SKM-1 (cell line): ENCODE data around the gene NCBP2.
A peak's percentile ranks its signal among the peaks of the same experiment; 100 is the strongest.

Source experiments
- DNase-seq: peaks from one replicate; lab custom pipeline; 2025; ENCODE audit not compliant: unreplicated experiment; lab: John Stamatoyannopoulos, UW

The NCBP2 gene

DNA sequence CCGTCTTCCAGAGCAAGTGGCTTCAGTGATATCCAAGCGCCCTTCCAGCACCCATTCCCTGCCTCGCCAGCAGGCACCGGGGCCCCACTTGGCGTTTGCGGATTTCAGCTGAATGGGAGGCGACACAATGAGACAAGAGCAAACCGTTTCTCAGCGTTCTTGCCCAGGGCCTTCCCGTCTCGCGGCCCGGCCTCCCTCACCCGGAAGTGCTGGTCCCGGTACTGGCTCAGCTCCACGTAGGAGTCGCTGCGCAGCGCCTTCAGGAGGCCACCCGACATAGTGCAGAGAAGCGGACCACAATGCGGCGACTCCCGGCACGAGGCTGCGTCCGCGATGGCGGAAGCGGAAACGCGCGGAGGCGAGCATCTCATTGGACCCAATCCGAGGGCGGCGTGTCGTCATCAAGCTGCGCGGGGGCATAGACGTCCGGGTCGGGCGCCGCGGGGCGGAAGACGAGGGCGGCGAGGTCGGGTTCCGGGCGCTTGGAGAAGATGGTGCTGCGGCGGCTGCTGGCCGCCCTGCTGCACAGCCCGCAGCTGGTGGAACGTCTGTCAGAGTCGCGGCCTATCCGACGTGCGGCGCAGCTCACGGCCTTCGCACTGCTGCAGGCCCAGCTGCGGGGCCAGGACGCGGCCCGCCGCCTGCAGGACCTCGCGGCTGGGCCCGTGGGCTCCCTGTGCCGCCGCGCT, at the start of gene NCBP2:
TSS of gene NCBP2 (minus strand) at position 303 of the 689 bp plus-strand sequence. CDS start at position 278, 25 bp downstream.
- peak; percentile 93 for DNase-seq

DNA sequence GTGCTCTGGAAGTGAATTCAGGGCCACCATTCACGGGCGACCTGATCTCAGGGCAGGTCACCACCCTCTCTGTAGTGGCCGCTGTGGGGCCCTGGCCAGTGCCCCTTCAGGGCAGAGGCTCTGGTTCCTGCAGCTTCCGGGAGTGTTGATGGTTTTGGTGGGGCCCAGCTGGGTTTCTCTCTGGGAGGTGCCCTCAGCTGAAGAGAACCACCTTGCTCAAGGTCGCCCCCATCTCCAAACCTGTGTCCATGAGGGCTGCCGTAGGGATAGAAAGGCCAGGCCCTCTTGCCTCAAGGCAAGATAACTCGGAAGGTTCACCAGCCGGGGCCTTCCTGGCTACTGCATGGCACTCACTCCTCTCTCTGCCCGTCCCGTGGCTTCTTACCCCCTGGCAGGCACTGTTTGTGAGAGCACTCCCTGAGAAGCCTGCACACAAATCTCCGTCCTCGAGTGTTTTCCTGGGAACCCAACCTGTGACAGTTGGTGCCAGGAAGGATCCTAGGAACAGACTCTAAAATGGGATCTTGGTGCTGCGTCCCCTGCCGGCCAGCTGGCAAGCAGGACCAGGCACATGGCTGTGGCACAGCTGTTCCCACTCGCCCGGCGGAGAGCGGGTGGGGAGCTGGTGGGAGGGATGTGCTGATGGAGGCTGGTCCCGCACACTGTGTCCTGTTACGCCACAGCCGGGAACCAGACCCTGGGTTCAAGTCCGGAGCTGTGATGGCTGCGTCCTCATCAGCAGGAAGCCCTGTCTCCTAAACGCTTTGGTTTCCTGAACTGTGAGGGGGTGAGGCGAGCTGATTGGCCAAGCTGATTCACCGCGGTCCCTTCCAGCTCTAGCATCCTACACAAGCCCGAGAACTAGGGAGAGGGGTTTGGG, 49.5 kb upstream of the NCBP2 start:
- DNase-seq: no peak

DNA sequence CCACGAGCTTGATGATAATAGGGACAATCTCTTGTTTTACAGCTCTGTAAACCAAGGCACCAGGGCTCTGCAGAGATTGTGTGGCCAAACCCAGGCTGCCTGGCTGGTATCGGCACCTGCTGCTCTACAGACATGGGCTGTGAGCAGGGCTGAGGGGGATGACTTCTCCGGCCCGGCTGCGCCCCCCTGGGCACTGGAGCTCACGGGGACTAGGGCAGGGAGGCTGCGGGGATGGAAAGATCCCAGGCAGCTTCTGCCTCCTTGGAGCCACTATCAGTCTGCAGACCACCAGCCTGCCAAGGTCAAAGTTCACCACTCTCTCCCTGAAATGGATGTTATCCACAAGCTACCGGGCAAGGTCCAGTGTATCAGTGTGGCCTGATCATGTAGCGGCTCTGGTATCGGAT, 48.3 kb upstream of the NCBP2 start:
- DNase-seq: no peak

DNA sequence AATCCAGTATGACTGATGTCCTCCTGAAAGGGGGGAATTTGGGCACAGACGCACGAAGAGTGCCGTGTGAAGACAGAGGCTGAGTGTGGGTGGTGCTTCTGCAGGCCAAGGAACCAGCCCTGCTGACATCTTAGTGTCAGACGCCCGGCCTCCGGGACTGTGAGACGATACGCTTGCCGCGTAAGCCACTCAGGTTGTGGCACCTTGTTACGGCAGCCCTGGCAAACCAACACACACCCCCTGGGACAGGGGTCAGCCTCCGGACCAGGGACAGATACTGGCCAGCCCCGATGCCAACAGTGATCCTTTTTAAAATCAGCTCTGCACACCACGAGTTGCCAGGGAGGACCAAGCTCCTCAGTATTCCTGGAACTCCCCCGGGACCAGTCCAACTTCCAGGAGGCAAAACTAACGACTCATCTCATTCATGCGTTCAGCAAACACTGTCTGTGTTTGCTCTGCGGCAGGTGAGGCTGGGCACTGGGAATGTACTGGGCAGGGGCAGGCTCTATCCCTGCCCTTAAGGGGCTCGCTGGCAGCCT, 47.5 kb upstream of the NCBP2 start:
- no peak for DNase-seq

DNA sequence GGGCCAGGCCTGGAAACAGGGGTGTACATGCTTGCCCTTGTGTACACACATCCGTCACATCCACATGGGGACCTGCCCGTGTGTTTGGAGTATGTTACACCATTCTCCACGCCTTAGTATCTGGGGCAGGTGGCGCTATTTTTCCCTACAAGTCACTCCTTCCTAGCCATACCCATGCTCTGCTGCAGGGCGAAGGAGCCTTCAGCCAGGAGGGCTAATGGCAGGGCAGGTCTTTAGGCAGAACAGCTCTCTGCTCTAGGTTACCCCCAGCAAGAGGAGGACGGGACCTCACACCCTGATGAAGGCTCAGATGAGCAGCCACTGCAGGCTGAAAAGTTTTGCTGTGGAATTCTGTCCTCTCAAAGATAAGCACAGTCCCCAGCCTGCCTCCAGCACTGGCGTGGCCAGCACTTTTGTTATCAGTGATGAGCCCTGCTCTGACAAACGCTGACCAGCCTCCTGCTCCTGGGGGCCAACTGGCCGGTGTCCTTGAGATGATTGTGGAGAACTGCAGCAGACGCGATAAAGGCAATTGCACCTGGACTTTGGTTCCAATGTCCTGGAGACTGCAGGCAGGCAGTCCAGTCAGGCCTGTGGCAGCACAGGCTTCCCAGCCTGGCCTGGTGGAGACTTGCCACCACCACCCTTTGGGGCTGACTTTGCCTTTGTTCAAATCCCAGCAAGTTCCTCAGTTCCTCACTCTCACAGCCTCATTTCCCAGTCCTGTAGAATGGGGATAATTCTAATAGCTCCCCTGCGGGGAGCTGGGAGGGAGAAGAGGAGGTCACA, 46.1 kb upstream of the NCBP2 start:
- DNase-seq: no peak

DNA sequence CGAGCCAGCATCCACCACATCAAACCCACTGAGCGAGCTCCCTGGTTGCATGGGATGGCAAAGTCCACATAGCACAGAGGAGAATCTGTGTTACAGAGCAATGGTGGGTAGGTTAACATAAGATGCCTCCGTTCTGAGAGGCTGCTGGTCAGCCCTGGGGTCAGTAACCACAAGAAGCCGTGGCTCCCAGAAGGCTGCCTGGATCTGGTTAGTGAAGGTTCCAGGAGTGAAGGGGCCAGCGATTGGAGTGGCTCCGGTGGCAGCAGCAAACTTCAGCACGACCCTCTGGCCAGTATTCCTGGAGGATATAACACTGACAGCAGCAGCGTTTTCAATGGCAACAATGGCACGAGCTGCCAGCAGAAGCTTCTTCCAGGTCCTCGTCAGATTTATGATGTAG, 44.7 kb upstream of the NCBP2 start:
- DNase-seq: no peak

DNA sequence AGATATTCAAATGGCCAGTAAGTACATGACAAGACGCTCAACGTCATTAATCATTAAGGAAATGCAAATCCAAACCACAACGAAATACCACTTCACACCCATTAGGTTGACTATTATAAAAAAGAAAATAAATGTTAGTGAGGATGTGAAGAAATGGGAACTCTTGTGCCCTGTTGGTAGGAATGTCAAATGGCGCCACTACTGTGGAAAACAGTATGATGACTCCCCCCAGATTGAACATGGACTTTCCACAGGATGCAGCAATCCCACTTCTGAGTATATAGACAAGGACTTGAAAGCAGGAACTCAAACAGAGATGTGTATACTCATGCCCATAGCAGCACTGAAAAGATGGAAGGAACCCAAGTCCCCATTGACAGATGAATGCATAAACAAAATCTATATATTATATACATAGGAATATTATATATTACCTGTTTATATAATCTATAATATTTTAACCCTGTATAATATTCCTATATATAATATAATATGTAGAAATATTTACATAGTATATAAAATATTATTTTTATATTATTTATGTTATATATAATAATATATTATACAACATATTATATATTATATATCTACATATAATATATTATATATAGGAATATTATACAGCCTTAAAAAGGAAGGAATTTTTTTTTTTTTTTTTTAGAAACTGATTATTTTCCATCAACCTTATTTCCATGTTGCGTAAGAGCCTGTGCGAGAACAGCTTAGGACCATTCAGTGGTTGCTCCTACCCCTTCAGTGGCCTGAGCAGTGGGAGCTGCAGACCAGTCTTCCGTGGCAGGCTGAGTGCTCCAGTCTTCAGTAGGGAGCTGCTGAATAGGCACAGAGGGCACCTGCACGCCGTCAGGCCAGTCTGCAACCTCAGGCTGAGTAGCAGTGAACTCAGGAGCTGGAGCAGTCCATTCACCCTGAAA, 43.9 kb upstream of the NCBP2 start:
- no peak for DNase-seq

DNA sequence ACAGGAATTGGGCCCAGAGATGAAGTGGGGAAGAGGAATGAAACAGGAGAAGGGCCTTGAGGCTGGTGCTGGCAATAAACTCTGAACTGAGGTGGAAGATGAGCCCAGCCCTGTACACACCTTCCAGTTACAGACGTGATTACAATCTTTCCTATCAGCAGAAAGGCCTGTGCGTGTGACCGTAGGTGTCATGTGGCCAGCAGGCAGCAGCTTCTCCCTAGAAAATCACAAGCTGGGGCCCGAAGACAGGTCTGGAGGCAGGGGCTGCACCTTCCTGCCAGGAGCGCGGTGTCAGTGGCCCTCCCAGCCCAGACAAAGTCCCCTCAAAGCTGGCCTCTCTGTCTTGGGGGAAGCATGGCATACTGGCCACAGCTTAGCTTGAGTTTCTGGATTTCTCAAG, 43.0 kb upstream of the NCBP2 start:
- DNase-seq: no peak

DNA sequence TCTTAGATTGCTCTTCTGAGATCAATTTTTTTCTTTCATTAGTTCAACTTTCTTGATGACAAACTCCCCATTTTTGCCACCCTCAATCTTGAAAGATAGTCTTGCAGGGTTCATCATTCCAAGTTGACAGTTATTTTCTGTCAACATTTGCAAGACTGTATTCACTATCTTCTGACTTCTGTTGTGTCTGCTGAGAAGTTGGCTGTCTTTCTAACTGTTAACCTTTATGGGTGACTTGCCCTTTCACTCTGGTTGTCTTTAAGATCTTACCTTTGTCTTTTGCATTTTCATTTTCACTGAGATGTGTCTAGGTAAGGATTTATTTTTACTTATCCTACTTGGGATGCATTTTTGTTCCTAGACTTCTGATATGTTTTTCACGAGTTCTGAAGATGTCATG, 40.9 kb upstream of the NCBP2 start:
- DNase-seq: no peak

DNA sequence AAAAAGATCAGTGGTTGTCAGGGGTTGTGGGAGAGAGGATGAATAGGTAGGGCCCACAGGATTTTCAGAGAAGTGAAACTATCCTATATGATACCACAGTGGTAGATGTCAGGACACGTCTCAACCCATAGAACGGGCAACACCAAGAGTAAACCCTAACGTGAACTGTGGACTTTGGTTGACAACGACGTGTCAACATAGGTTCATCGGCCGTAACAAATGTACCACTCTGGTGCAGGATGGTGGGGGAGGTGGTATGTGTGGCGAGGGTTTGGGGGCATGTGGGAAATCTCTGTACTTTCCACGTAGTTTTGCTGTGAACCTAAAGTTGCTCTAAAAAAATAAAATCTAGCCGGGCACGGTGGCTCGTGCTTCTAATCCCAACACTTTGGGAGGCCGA, 39.3 kb upstream of the NCBP2 start:
- DNase-seq: no peak

DNA sequence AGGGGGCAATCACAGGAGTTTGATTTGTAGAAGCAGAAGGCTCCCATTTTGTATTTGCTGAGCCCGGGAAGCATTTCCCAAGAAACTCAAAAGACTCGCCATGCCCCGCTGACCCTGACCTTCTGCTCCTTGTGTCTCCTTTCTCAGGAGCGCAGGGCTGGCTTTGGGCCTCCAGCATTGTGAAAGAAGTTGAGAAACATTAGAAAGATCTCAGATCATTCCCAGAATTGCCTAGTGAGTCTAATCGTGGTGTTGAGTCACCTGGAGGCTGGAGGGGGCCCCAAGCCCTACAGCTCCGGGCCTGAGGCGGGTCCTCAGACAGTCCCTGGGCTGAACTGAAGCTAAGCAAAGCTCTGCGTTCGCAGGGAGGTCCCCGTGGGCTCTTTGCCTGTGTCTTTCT, 37.2 kb upstream of the NCBP2 start:
- no peak for DNase-seq

DNA sequence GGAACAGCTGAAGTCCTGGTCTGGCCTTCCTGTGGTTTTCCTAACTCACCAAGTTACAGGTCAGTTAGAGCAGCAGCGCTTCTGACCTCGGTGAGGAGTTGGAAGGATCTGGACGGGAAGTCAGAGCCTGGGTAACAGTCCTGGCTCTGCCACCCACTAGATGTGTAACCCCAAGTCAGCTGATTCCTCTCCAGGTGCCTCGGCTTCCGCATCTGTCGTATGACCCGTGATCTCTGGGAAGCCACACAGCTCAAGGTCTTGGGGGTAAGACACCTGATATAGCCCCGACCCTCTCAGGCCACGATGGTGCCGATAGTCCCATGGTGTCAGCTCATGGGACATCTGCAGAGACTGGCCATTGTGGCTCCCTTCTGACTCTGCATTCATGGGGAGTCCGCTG, 34.6 kb upstream of the NCBP2 start:
- DNase-seq: no peak

DNA sequence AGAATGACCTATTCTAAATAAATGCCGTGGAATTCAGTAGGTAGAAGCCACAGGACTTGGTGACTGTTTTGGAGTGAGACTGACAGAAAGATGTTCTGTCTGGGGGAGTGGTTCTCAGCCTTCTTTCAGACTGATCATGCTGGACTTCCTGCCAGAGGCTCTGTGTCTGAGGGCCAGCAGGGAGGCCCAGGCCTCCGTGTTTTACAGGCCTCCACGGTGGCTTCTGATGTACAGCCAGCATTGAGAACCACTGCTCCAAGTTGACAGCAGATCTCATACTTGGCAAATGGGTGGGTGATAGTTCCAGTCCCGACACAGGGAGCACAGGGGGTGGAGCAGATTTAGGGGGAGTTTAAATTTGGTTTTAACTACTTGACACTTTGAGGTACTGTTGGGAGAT, 33.0 kb upstream of the NCBP2 start:
- no peak for DNase-seq

DNA sequence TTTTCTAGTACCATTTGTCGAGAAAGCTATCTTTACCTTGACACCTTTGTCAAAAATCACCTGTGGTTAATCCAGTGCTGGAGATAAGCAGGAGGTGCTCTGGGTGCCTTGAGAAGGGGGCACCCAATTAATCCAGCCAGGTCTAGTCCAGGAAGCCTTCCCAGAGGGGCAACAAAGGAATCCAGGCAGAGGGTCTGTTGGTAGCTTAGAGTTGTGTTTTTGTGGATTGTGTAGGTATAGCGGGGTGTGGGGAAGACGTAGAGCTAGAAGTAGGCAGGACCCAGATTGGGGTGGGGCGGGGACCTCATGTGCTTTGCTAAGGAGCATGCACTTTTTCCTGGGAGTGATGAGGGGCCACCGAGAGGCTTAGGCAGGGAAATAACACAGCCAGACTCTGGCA, 32.3 kb upstream of the NCBP2 start:
- no peak for DNase-seq

DNA sequence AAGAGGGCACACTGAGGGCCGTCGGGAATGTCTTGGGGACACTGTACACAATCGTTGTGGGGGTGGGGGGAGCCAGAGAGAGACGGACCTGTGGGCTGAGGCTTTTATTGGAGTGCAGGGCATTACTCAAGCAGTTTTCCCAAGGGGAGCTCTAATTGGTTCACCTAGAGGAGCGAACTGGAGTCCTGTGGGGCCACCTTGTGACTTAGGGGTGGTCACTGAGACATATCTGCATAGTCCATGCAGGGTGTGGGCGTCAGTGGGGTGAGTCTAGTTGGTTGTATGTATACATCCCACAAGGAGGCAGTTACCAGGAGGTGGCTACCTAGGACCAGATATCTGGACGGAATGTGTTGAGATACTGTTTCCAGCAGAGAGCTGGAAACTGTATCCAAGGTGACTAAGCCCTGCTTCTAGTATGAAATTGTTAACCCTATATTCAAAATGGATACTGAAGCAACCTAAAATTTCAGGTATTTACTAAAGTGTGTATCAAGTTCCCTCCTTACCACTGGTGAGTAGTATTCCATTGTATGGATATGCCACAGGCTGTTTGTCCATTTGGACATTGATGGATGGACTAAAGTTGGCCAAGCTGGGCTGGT, 28.9 kb upstream of the NCBP2 start:
- DNase-seq: no peak

DNA sequence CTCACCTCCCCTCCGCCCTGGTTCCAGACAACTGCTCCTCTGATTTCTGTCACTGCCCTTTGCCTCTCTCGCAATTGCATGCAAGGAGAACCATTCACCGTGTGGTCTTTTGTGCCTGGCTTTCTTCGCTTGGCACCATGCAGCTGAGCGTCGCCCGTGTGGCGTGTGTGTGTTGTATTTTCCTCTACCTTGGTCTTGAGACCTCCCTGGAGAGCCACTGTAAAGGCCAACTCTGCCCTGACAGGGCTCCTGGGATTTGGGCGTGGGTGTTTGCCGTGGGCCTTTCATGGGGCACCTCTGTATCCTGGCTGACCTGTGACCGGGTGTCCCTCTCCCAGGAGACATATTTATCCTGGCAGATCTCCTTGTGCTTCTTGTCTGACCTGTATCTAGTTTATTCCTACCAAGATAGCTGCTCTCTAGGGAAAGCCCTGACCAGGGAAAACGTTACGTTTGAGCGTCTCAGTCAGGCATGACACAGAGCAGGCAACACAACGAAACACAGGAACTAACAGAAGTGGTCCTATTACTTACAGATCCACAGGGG, 28.3 kb upstream of the NCBP2 start:
- no peak for DNase-seq

DNA sequence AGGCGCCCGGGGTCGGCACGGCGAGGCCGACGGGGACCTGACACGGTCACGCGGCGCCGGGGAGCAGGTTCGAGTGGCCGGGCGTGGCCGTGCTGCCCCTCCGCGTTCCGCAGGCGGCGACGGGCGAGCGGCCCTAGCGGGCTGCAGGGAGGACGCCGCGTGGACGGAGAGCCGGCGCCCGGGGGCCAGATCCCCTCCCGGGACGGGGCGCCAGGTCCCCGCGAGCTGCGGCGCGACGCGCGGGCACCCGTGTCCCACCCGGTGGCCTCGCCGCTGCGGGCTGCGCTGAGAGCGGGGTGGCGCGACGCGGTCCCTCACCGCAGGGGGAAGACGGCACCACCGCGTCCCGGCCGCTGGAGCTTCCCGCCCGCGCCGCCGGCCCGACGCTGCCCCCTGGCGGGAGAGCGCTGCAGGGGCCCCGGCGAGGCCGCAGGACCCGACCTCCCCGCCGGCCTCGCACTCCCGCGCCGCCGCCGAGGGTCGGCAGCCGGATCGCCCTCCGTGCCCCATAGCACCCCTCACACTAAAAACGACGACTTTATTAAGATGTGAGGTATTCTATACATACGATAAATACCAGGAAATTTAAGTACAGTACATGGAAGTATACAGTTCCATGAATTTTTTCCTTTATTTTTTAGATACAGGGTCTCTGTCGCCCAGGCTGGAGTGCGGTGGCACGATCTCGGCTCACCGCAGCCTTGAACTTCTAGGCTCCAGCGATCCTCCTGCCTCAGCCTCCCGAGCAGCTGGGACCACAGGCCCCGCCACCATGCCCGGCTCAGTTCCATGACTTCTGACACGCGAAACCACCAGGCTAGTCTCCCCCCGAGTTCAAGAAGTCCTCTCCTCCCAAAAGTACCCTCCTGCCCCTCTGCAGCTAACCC, 27.6 kb upstream of the NCBP2 start:
- DNase-seq: peak; percentile 34

DNA sequence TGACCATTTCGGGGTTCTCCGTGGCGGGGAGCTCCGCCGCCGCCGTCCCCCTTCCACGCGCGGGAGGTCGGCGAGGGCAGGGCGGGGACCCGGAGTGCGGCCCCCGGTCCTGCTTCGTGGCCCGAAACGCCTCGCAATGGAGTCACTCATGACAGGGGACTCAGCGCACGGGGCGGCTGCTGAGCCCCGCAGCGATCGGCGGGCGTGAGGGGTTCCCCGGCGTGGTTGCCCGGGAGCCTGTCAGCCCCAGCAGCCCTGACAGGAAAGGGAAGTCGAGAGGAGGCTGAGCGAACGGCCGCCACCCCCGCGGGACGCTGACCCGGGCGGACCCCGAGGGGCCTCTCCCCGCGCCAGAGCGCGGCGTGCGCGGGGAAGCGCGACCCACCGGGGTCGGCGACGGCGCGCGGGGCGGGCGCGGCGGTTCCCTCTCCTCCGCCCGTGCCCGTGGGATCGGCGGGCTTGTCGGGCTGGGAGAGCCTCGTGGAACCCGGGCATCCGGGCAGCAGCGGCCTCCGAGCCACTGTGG, 26.9 kb upstream of the NCBP2 start:
- peak; percentile 12 for DNase-seq
